GM19043 (cell line): ENCODE measurements around the gene DOCK3.
"Not testable (repeated sequence)": the region's sequence is repeated elsewhere in the genome, so short reads cannot be mapped to it uniquely, and the experiment has no call there.

Source experiments
- ATAC-seq: cut with Tn5 transposase; IDR thresholded peaks from one replicate; pipeline ENCODE4 v1.9.1; 2021; ENCODE audit warnings: low read depth; ENCODE audit not compliant: unreplicated experiment

The DOCK3 gene

DNA sequence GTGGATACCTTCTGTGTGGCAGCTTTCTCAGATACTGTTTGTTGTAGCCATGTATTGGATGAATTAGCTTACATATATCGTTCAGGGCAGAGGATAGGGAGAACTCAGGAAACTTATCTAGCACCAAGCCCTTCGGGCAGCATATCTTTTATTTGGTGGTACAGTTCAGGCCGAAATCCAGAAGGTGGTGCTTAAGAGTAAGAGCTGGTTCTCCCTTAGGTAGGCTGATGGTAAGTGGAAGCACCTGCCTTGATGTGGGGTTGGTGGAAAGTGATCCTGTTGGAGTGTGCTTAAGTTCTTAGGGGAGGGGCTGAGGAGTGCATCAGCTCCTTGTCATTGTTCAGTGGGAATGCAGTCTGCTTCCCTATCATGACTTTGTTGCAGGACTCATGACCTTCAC, 187.5 kb downstream of the DOCK3 start:
- no peak for ATAC-seq

GRCh38 chr3:50873376-50874157, 198.8 kb downstream of the DOCK3 start:
- peak; percentile 64 for ATAC-seq

DNA sequence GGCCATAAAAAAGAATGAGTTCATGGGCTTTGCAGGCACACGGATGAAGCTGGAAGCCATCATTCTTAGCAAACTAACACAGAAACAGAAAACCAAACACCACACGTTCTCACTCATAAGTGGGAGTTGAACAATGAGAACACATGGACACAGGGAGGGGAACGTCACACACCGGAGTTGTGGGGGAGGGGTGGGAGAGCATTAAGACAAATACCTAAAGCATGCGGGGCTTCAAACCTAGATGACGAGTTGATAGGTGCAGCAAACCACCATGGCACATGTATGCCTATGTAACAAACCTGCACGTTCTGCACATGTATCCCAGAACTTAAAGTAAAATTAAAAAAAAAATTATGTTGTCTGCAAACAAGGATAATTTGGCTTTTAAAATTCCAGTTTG, 200.1 kb downstream of the DOCK3 start:
- not testable (repeated sequence) for ATAC-seq

- no peak for ATAC-seq
These were observed 202.2 kb downstream of the DOCK3 start for GRCh38 chr3:50876947-50877346.

- ATAC-seq = not testable (repeated sequence)
These were observed 208.0 kb downstream of the DOCK3 start for GRCh38 chr3:50882733-50883132.

- ATAC-seq = no peak
These were observed 209.0 kb downstream of the DOCK3 start for GRCh38 chr3:50883755-50884154.

DNA sequence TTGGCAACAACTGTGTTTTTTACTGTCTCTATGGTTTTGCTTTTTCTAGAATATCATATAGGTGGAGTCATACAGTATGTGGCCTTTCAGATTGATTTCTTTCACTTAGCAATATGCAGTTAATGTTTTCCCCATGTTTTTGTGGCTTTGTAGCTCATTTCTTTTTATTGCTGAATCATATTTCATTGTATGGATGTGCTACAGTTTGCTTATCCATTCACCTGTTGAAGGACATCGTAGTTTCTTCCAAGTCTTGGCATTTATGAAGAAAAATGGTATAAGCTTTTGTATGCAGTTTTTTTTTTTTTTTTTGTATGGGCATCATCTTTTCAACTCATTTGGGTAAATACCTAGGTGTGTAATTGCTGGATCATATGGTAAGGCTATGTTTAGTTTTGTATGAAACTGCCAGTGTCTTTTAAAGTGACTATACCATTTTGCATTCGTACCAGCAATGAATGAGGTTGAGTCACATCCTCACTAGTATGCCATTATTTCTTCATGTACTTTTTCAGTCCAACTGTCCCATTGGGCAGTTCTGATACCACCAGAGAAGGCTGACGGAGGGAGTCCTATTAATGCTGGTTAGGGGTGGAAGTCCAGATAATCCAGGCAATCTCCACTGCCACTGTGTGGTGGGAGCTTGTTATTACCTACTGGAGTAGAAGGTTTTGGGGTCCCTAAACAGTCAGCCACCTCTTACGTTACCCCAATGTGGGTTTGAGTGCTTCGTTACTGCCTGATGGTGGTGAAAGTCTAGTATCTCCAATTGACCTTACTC, 210.5 kb downstream of the DOCK3 start:
- ATAC-seq = no peak

DNA sequence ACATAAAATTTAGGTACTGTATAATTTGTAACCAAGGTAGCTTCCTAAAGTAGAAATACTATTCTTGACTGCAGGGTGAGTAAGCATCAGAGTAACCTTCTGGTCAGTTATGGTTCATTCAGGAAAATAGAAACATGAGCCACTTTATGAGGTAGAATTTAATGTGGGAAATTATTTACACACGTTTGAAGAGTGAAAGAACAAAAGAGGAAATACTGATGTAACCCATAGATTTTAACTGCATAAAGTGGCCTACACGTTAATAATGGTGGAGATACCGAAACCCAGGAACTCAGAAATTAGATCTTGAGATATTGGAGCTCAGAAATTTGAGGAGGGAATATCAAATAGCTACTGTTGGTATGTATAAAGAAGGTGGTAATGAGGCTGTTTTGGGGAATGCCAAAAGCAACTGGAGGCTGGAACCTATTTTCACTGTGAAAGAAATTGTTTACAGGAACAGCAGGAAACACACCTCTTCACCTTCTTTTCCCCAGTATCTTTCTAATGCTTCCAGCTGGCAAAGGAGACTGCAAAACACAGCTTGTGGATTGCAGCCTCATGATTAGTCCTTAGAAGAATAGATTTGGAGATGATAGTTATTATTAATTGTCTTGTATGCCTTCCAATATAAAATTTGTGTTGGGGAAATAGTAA, 216.1 kb downstream of the DOCK3 start:
- no peak for ATAC-seq

GRCh38 chr3:50901097-50901496, 226.4 kb downstream of the DOCK3 start:
- ATAC-seq = not testable (repeated sequence)

- ATAC-seq = no peak
These were observed 238.0 kb downstream of the DOCK3 start for GRCh38 chr3:50912746-50913145.

DNA sequence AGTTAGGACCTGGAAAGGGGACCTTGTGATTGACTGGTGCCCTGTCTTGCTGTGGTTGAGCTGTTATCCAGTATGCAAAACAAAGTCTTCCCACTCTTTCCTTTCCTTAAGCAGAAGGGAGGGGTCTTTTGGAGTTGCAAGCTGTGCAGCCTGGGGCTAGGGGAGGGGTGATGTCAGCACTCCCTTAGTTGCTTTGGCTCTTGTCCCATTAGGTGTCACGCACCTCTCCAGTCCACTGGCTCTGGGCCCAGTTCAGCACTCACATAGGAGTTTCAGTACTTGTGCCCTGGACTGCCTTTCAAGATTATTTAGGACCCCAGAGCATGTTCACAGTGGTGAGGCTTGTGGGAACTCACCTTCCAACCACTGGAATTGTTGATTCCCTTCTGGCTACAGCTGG, 238.5 kb downstream of the DOCK3 start:
- ATAC-seq = no peak

- ATAC-seq = not testable (repeated sequence)
These were observed 247.3 kb downstream of the DOCK3 start for GRCh38 chr3:50922071-50922470.

GRCh38 chr3:50923955-50924354, 249.2 kb downstream of the DOCK3 start:
- ATAC-seq = no peak

DNA sequence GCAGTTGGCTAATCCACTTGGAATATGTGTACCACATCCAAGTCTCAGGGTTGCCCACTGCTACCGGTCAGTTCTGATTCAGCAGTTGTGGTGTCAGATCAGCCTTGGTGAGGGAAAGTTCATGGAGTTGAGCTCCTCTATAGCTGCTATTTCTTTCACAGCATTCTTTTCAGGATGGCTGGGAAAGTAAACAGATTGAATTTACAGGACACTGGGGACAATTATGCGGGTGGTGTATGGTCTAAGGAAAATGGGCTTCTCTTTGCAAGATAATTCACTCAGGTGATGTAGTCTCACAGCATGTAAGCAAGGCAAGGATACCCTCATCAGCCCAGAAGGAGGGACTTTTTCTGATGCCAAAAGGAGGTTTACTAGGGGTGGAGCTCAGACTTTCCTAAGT, 249.9 kb downstream of the DOCK3 start:
- ATAC-seq = no peak

GRCh38 chr3:50926868-50927267, 252.1 kb downstream of the DOCK3 start:
- no peak for ATAC-seq

DNA sequence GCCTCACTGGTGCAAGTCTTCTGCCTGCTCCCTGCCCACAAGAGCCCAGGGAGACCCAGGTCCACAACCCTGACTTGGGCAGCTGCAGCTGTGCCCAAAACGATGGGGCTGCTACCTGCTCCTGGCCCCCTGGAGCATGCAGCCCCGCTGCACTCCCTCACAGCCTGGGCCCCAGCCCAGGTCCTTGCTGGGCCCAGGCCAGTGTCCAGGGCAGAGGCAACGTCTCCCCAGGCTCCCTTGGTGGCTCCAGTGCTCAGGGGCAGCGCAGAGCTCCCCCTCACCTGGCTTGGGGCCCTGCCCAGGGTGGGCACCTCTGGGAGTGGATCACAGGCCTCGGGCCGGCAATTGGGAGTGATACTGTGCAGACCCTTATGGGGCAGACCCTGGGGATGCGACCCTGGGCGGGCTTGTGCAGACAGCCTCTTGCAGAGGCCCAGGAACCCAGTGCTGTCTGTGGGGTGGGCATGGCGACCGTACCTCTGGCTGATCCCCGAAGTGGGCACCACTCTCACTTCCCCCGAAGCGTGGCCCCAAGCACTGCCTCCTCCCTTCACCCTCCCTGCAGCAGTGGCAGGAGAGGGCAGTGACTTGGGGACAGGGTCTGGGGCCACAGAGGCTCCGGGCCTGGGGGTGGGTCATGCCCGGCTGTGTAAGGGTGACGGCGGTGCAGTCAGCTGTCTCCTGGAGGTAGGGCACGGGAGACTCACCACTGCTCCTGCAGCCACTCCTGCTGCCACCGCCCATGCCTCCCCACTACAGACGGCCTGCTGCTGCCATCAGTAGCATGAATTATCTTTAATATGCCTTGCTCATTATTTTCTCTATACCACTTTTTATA, 255.9 kb downstream of the DOCK3 start:
- no peak for ATAC-seq

DNA sequence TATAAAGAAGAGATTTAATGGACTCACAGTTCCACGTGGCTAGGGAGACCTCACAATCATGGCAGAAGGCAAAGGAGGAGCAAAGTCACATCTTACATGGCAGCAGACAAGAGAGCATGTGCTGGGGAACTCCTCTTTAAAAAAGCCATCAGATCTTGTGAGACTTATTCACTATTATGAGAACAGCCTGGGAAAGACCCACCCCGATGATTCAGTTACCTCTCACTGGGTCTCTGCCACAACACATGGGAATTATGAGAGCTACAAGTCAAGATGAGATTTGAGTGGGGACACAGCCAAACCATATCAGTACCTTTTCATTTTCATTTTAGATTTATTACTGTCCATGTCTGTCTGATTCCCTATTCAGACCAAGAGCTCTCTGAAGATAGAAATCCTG, 258.2 kb downstream of the DOCK3 start:
- not testable (repeated sequence) for ATAC-seq

DNA sequence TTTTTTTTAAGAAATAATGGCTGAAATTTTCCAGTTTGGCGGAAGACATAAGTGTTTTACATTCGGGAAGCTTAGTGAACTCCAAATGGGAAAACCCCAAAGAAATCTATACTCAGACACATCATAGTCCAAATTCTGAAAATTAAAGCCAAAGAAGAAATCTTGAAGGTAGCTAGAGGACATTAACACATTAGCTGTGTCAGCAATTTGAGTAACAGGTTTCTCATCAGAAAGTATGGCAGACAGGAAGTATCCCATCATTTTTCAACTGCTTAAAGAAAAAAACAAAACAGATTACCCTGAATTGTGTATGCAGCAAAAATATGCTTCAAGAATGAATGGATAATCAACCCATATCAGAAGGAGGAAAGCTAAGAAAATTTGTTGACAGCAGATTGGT, 261.7 kb downstream of the DOCK3 start:
- no peak for ATAC-seq

DNA sequence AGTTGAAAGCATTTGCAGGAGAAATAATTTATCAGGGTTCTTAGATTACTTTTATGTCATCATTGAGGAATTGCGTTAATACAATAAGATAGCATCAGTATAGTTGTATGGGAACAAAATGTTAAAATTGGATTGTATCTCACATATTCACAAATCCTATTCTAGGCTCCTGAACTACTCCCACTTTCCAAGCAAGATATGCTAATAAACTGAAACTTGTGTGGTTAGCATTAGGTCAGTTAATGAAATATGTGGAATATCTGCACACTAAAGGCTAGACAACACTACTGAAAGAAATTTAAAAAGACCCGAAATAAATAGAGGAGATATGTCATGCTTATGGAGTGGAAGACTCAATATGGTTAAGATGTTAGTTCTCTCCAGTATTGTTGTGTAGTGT, 272.7 kb downstream of the DOCK3 start:
- no peak for ATAC-seq

DNA sequence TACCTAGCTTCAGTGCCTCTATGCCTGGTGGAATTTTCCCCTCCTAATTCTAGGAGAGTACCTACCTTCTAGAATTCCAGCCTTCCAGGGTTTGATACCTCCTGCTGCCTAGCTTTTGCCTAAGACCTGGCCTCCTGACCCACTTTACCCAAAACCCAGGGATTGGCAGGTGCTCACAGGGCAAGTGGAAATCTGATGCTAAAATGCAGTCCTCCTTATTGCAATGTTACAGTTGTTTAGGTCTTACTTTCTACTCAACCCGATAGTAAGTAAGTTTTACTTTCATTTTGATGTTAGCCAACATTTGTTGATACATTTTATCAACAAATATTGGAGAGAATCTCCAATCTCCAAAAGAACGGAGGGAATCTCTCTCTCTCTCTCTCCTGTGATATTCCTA, 275.9 kb downstream of the DOCK3 start:
- ATAC-seq = no peak
